ENCODE measurements around the gene FGGY. TPM values are rescaled to one million over a fixed set of nuclear protein-coding genes. Genes with fewer than 3 reads are reported as not detected.
A peak's percentile ranks its signal among the peaks of the same experiment; 100 is the strongest.
"Not testable (repeated sequence)": the region's sequence is repeated elsewhere in the genome, so short reads cannot be mapped to it uniquely, and the experiment has no call there.

The FGGY gene
- total and polyA plus RNA-seq, 7 experiments from 2014 or later, result 2.5 to 15.2 (median 11.2) TPM

DNA sequence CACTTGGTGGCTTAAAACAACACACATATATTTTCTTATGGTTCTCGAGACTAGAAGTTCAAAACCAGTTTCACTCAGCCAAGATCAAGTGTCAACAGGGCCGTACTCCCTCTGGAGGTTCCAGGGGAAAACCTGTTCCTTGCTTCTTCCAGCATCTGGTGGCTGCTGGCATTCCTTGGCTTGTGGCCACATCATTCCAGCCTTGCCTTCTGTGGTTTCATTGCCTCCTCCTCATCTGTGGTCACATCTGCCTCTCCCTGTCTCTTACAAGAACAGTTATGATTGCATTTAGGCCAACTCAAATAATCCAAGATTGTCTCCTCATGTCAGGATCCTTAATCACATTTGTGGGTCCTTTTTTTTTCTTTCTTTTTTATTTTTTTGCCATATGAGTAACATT is 277.2 kb downstream of the FGGY start:
- H3K36me3 ChIP-seq (ENCODE audit: control insufficient read depth in 2 of 3, insufficient read depth in 3 of 3, low read length in 3 of 3), result no peaks in the 10 kb centered on the region
- H3K27ac ChIP-seq (ENCODE audit: low read depth, low read length), result no peak overlapping the region
- Mint-ChIP-seq H3K27me3 (peaks cover 6 to 15% (median 9%) of the 10 kb centered on the region in 5 donors), H3K4me3 (no peak overlapping the region), H3K36me3 (peaks cover 4 to 16% (median 13%) of the 10 kb centered on the region in 5 donors), H3K4me1 (peaks cover 26 to 31% (median 30%) of the 10 kb centered on the region in 7 donors), H3K27ac (no peak overlapping the region), H3K9me3 (peaks cover 0 to 17% (median 7%) of the 10 kb centered on the region in 11 donors)
- POLR2A ChIA-PET, result no interaction called here
- DNase-seq (no peak), ATAC-seq (no peak)
- H3K27me3 ChIP-seq (ENCODE audit: control insufficient read depth in 2 of 2, insufficient read depth in 2 of 2, low read length in 2 of 2), result peaks cover 0 to 4% of the 10 kb centered on the region in 2 donors
- CTCF ChIA-PET, result no interaction called here
- H3K9me3 ChIP-seq (ENCODE audit: control insufficient read depth in 2 of 3, low read length in 3 of 3), result peaks cover 0 to 5% (median 0%) of the 10 kb centered on the region in 3 experiments
- H3K4me3 ChIP-seq (ENCODE audit: low read length), result no peak overlapping the region
- intact Hi-C loops (cut with micrococcal nuclease), result loop anchor here in 1 of 2 donors (10.0 kb wide), 1 partner anchor 789 kb away; the partner anchor contains the start of gene JUN
- peaks cover 14 to 20% of the 10 kb centered on the region in 2 donors for H3K4me1 ChIP-seq (ENCODE audit: control insufficient read depth in 2 of 2, insufficient read depth in 2 of 2, low read length in 2 of 2)

DNA sequence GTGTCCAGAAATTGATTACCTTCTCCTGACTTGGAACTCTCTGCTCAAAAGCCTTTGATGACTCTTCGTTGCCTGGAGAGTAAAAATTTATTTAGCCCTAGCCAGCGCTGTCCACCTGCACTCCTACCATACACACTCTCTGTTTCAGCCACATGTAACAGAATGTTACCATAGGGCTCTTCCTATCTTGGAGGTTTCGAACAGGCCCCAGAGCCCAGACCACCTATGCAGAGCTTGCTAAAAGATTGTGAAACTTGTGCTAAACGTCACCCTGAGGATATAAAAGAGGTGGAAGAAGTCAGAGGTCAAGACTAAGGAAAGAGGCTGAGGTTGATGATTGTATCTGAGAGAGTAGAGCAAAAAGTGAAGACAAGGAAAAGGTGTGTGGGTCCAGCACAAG is 280.9 kb downstream of the FGGY start:
- Mint-ChIP-seq H3K9me3 (peaks cover 0 to 17% (median 7%) of the 10 kb centered on the region in 11 donors), H3K4me3 (no peak overlapping the region), H3K4me1 (peaks cover 0 to 2% (median 0%) of the 10 kb centered on the region in 7 donors), H3K36me3 (peaks cover 4 to 18% (median 13%) of the 10 kb centered on the region in 5 donors), H3K27ac (no peak overlapping the region), H3K27me3 (no peaks in the 10 kb centered on the region)
- ChIA-PET CTCF (no interaction called here), POLR2A (no interaction called here)
- Histone ChIP-seq H3K9me3 (ENCODE audit: control insufficient read depth in 2 of 3, low read length in 3 of 3) (peaks cover 0 to 5% (median 0%) of the 10 kb centered on the region in 3 experiments), H3K36me3 (ENCODE audit: control insufficient read depth in 2 of 3, insufficient read depth in 3 of 3, low read length in 3 of 3) (no peaks in the 10 kb centered on the region), H3K4me1 (ENCODE audit: control insufficient read depth in 2 of 2, insufficient read depth in 2 of 2, low read length in 2 of 2) (no peaks in the 10 kb centered on the region), H3K27me3 (ENCODE audit: control insufficient read depth in 2 of 2, insufficient read depth in 2 of 2, low read length in 2 of 2) (no peaks in the 10 kb centered on the region), H3K4me3 (ENCODE audit: low read length) (no peak overlapping the region), H3K27ac (ENCODE audit: low read depth, low read length) (no peak overlapping the region)
- intact Hi-C loops (cut with micrococcal nuclease), result loop anchor here in 1 of 2 donors (10.0 kb wide), 1 partner anchor 793 kb away; the partner anchor contains the start of gene JUN
- DNase-seq (no peak), ATAC-seq (no peak)

DNA sequence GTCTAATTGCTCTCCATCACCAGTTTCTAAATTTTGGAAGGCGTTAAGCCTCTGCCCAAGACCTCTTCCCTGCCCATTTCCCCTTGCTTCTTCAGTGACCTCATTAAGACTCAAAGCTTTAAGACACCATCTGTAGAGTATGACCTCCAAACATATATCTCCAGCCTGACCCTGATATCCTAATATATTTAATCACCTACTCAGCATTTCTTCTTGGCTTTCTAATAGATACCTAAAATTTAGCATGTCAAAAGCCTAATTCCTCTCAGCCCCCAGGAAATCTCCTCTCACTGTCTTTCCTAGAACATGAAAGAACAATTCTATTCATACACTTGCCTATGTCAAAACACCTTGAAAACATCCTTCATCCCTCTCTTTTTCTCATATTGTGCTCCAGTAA is 282.3 kb downstream of the FGGY start:
- intact Hi-C loops (cut with micrococcal nuclease), result loop anchor here in 1 of 2 donors (10.0 kb wide), 1 partner anchor 794 kb away; the partner anchor contains the start of gene JUN
- Mint-ChIP-seq H3K27ac (no peak overlapping the region), H3K9me3 (peaks cover 0 to 10% (median 2%) of the 10 kb centered on the region in 11 donors), H3K27me3 (no peaks in the 10 kb centered on the region), H3K4me3 (no peak overlapping the region), H3K4me1 (no peaks in the 10 kb centered on the region), H3K36me3 (peaks cover 1 to 19% (median 9%) of the 10 kb centered on the region in 5 donors)
- ChIA-PET POLR2A (no interaction called here), CTCF (no interaction called here)
- Histone ChIP-seq H3K9me3 (ENCODE audit: control insufficient read depth in 2 of 3, low read length in 3 of 3) (peaks cover 0 to 1% (median 0%) of the 10 kb centered on the region in 3 experiments), H3K27me3 (ENCODE audit: control insufficient read depth in 2 of 2, insufficient read depth in 2 of 2, low read length in 2 of 2) (no peaks in the 10 kb centered on the region), H3K27ac (ENCODE audit: low read depth, low read length) (no peak overlapping the region), H3K4me3 (ENCODE audit: low read length) (no peak overlapping the region), H3K4me1 (ENCODE audit: control insufficient read depth in 2 of 2, insufficient read depth in 2 of 2, low read length in 2 of 2) (no peaks in the 10 kb centered on the region), H3K36me3 (ENCODE audit: control insufficient read depth in 2 of 3, insufficient read depth in 3 of 3, low read length in 3 of 3) (no peaks in the 10 kb centered on the region)
- no peak for DNase-seq
- ATAC-seq, result no peak

DNA sequence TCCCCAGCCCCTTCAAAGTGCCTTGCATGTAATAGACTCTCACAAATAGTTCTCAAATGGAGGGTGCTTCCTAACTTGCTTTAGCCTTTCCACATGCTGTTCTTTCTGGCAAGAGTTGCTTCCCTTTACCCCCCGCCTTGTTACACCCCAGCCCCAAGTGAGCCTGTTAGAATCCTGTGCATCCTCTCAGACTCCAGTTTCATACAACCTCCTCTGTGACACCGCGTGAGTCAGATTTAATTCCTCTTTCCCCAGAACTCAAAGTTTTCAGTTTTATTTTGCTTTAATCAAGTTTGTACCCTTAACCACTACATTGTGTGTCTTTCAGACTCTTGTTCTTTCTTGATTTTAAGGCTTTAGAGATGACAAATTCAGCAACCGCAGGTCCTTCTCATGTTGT is 283.4 kb downstream of the FGGY start:
- no peaks in the 10 kb centered on the region for H3K4me1 ChIP-seq (ENCODE audit: control insufficient read depth in 2 of 2, insufficient read depth in 2 of 2, low read length in 2 of 2)
- Mint-ChIP-seq H3K27ac (no peak overlapping the region), H3K36me3 (peaks cover 0 to 17% (median 6%) of the 10 kb centered on the region in 5 donors), H3K4me1 (no peaks in the 10 kb centered on the region), H3K9me3 (peaks cover 0 to 9% (median 1%) of the 10 kb centered on the region in 11 donors), H3K4me3 (no peak overlapping the region), H3K27me3 (no peaks in the 10 kb centered on the region)
- H3K4me3 ChIP-seq (ENCODE audit: low read length), result no peak overlapping the region
- ATAC-seq (peak; percentile 42), DNase-seq (no peak)
- H3K36me3 ChIP-seq (ENCODE audit: control insufficient read depth in 2 of 3, insufficient read depth in 3 of 3, low read length in 3 of 3), result no peaks in the 10 kb centered on the region
- ChIA-PET CTCF (no interaction called here), POLR2A (no interaction called here)
- no peaks in the 10 kb centered on the region for H3K27me3 ChIP-seq (ENCODE audit: control insufficient read depth in 2 of 2, insufficient read depth in 2 of 2, low read length in 2 of 2)
- H3K27ac ChIP-seq (ENCODE audit: low read depth, low read length), result no peak overlapping the region
- no peaks in the 10 kb centered on the region for H3K9me3 ChIP-seq (ENCODE audit: control insufficient read depth in 2 of 3, low read length in 3 of 3)
- intact Hi-C loops (cut with micrococcal nuclease), result no loop called here

DNA sequence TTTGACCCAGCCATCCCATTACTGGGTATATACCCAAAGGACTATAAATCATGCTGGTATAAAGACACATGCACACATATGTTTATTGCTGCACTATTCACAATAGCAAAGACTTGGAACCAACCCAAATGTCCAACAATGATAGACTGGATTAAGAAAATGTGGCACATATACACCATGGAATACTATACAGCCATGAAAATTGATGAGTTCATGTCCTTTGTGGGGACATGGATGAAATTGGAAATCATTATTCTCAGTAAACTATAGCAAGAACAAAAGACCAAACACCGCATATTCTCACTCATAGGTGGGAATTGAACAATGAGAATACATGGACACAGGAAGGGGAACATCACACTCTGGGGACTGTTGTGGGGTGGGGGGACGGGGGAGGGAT is 295.5 kb downstream of the FGGY start:
- intact Hi-C loops (cut with micrococcal nuclease); H3K4me3 ChIP-seq (ENCODE audit: low read length): not testable (repeated sequence)

DNA sequence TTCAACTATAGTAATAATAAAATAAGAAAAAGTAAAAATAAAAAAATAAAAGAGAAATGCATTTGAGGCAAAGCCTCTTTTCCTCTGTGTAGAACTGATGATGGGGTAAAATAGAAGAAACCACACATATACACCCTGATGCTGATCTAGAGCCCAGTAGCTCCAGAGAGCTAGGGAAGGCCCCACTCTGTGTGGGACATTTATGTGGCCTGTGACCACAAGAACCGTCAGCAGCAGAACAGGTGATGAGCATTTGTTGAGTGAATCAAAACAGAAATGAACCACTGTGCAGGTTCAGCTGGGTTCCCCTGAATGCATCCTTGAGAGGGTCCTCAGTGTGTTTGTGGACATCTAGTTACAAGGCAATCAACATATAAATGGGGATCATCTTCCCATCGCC is 296.0 kb downstream of the FGGY start:
- no peaks in the 10 kb centered on the region for H3K27me3 ChIP-seq (ENCODE audit: control insufficient read depth in 2 of 2, insufficient read depth in 2 of 2, low read length in 2 of 2)
- ATAC-seq, result no peak
- H3K36me3 Mint-ChIP-seq, result no peaks in the 10 kb centered on the region
- no peaks in the 10 kb centered on the region for H3K36me3 ChIP-seq (ENCODE audit: control insufficient read depth in 2 of 3, insufficient read depth in 3 of 3, low read length in 3 of 3)
- intact Hi-C loops (cut with micrococcal nuclease), result no loop called here
- H3K4me3 Mint-ChIP-seq, result no peak overlapping the region
- CTCF ChIA-PET, result no interaction called here
- peaks cover 0 to 2% (median 0%) of the 10 kb centered on the region in 5 donors for H3K27me3 Mint-ChIP-seq
- DNase-seq, result no peak
- H3K4me1 Mint-ChIP-seq, result no peaks in the 10 kb centered on the region
- no peak overlapping the region for H3K4me3 ChIP-seq (ENCODE audit: low read length)
- no peak overlapping the region for H3K27ac ChIP-seq (ENCODE audit: low read depth, low read length)
- no peaks in the 10 kb centered on the region for H3K4me1 ChIP-seq (ENCODE audit: control insufficient read depth in 2 of 2, insufficient read depth in 2 of 2, low read length in 2 of 2)
- no peak overlapping the region for H3K27ac Mint-ChIP-seq
- H3K9me3 Mint-ChIP-seq, result peaks cover 0 to 11% (median 4%) of the 10 kb centered on the region in 11 donors
- no peaks in the 10 kb centered on the region for H3K9me3 ChIP-seq (ENCODE audit: control insufficient read depth in 2 of 3, low read length in 3 of 3)
- POLR2A ChIA-PET, result no interaction called here

More for the DNA sequence above, 295.5 kb downstream of the FGGY start:
- H3K27ac ChIP-seq (ENCODE audit: low read depth, low read length); H3K36me3 Mint-ChIP-seq; POLR2A ChIA-PET; H3K4me1 ChIP-seq (ENCODE audit: control insufficient read depth in 2 of 2, insufficient read depth in 2 of 2, low read length in 2 of 2); DNase-seq; CTCF ChIA-PET; H3K27me3 Mint-ChIP-seq; H3K9me3 ChIP-seq (ENCODE audit: control insufficient read depth in 2 of 3, low read length in 3 of 3); H3K36me3 ChIP-seq (ENCODE audit: control insufficient read depth in 2 of 3, insufficient read depth in 3 of 3, low read length in 3 of 3); H3K4me1 Mint-ChIP-seq; H3K27ac Mint-ChIP-seq; ATAC-seq; H3K4me3 Mint-ChIP-seq; H3K27me3 ChIP-seq (ENCODE audit: control insufficient read depth in 2 of 2, insufficient read depth in 2 of 2, low read length in 2 of 2): not testable (repeated sequence)
- H3K9me3 Mint-ChIP-seq, result peaks cover 0 to 12% (median 4%) of the 10 kb centered on the region in 11 donors
